B cell (primary cell): ENCODE results near the gene KCNK17.

Experiments
- CTCF ChIP-seq: fragments of 200-600 bp; IDR thresholded peaks from one replicate; pipeline ENCODE4 v1.8.0; 2022; ENCODE audit warnings: antibody characterized with exemption, mild to moderate bottlenecking
- EZH2 ChIP-seq: IDR thresholded peaks from 2 replicates; pipeline ENCODE4 v1.6.1; 2012; ENCODE audit warnings: borderline replicate concordance, low read depth, mild to moderate bottlenecking, moderate library complexity, low read length; ENCODE audit not compliant: insufficient read depth, poor library complexity, severe bottlenecking

DNA sequence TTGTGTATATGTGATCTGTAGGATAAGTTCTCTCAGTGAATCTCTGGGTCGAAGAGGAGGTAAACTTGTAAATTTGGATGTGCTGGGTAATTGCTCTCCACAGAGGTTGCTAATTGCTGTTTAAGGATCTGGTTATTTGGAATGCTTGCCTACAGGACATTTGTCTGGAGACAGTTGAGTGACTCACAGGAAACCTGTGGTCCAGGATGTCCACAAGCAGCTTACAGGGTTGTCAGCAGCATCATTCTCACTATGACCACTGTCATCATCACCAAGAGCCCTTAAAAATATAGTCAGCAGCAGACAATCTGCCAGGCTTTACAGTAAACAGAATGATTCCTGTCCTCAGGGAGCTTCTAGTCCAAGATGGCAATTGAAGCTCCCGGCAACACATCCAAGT lies 53.8 kb downstream of the KCNK17 start:
- TF ChIP-seq EZH2 (no peak), CTCF (no peak)
